ENCODE measurements around the gene OR2V1.
"Not testable (repeated sequence)": the region's sequence is repeated elsewhere in the genome, so short reads cannot be mapped to it uniquely, and the experiment has no call there.

OR2V1 gene

DNA sequence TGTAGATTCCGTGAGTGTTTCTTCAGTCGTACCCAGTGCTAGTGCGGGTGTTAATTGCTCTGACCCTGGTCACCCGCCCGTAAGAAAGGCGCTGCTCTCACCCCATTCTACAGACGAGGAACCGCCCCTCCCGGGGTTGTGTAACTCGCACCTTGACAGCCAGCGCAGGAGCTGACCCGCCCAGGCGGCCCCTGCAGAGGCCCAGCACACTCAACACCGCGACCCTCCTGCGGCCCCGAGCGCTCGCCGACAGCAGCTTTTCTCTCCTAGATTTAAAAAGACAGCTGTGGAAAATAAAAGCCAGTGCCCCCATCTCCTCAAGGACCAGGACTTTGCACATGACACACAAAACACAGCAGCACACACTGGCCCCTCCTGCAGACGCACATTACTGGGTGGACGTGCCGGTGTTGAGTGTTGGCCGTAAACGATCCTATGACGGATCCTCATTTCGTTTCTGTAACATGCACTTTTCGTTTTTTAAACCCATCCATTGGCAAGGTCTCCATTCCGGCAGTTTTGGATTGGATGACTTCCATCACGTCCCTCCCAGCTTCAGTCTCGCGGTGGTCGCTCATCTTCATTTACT is 39.4 kb upstream of the OR2V1 start:
- H3K27ac ChIP-seq, result no peak overlapping the region
- no peak overlapping the region for H3K4me3 ChIP-seq
- TF ChIP-seq, protein P1, sequence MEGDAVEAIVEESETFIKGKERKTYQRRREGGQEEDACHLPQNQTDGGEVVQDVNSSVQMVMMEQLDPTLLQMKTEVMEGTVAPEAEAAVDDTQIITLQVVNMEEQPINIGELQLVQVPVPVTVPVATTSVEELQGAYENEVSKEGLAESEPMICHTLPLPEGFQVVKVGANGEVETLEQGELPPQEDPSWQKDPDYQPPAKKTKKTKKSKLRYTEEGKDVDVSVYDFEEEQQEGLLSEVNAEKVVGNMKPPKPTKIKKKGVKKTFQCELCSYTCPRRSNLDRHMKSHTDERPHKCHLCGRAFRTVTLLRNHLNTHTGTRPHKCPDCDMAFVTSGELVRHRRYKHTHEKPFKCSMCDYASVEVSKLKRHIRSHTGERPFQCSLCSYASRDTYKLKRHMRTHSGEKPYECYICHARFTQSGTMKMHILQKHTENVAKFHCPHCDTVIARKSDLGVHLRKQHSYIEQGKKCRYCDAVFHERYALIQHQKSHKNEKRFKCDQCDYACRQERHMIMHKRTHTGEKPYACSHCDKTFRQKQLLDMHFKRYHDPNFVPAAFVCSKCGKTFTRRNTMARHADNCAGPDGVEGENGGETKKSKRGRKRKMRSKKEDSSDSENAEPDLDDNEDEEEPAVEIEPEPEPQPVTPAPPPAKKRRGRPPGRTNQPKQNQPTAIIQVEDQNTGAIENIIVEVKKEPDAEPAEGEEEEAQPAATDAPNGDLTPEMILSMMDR (IDR thresholded peaks at IDR 0.05), result no peak
- DNase-seq (ENCODE audit: low spot score), result no peak

DNA sequence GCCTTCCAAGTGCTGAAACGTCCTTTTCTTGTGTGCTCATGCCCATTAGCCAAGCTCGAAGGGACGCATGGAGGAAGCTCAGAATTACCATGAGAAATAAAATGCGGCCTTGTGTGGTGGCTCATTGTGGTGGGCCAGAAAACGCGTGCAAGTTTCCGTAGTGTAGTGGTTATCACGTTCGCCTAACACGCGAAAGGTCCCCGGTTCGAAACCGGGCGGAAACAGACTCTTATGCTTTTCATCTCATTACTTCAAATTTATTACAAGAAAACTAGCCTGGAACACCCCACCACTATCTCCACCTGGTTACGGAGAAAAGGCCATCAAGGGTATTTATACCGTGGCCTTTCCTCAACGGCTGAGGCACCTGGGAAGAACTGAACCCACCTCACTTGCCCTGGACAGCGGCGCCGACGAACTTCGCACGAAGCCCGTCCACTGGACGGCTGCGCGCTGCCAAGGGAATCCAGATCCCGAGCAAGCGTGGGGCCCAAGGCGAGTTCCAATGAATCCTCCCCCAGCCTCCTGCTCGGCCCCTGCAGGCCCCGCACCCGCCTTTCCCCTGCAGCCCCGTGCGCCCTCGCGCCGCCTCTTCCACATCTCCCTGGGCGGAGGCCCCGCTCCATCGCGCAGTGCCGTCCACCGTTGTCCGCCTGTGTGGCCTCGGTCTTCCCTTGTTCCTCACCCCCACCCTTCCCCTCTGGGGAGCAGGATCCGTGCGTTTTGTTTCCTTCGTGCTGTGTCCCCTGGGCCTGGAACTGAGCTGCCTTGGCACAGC is 38.7 kb upstream of the OR2V1 start:
- DNase-seq (ENCODE audit: low spot score); H3K27ac ChIP-seq; H3K4me3 ChIP-seq: not testable (repeated sequence)

DNA sequence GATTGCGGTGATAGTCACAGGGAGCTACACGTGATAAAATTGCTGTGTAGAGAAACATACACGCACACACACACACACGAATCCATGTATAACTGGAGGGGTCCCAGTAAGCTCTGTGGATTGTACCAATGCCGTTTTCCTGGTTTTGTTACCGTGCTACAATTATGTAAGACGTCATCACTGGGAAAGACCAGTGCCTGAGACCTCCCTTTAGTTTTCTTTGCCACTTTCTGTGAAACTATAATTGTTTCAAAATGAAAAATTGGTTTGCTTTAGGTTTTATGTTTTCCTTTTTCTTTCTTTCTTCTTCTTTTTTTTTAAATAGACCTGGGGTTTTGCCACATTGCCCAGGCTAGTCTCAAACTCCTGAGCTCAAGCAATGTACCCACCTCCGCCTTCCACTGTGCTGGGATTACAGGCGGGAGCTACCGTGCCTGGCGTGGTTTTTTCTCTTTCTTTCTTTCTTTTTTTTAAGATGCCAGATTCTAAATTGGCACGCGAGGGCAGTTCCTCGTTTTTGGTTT is 37.7 kb upstream of the OR2V1 start:
- DNase-seq (ENCODE audit: low spot score), result no peak
- H3K27ac ChIP-seq, result no peak overlapping the region
- TF ChIP-seq, protein P1 (IDR thresholded peaks at IDR 0.05), result no peak
- no peak overlapping the region for H3K4me3 ChIP-seq

DNA sequence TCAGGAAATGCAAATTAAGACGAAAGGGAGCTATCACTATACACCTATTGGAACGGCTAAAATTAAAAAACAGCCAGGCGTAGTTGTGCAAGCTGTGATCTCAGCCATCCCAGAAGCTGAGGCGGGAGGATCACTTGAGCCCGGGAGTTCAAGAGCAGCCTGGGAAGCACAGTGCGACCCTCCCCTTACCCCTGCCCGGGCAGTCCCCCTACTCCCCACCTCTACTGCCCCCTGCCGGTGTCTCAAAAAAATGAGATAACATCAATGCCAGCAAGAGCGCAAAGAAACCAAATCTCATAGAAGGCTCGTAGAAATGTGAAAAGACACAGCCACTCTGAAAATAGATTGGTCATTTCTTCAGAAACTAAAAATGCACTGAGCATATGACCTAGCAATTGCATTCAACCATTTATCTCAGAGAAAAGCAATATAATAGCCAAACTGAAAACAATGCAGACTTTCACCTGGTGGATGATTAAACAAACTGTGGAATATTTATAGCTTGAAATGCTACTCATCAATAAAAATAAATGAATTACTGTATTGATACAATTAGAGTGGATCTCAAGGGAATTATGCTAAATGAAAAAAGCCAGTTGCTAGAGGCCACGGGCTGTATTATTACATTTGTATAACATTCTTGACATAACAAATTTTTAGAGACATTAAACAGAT is 37.0 kb upstream of the OR2V1 start:
- TF ChIP-seq, protein P1 (IDR thresholded peaks at IDR 0.05), result no peak
- Histone ChIP-seq H3K27ac (no peak overlapping the region), H3K4me3 (no peak overlapping the region)
- no peak for DNase-seq (ENCODE audit: low spot score)

DNA sequence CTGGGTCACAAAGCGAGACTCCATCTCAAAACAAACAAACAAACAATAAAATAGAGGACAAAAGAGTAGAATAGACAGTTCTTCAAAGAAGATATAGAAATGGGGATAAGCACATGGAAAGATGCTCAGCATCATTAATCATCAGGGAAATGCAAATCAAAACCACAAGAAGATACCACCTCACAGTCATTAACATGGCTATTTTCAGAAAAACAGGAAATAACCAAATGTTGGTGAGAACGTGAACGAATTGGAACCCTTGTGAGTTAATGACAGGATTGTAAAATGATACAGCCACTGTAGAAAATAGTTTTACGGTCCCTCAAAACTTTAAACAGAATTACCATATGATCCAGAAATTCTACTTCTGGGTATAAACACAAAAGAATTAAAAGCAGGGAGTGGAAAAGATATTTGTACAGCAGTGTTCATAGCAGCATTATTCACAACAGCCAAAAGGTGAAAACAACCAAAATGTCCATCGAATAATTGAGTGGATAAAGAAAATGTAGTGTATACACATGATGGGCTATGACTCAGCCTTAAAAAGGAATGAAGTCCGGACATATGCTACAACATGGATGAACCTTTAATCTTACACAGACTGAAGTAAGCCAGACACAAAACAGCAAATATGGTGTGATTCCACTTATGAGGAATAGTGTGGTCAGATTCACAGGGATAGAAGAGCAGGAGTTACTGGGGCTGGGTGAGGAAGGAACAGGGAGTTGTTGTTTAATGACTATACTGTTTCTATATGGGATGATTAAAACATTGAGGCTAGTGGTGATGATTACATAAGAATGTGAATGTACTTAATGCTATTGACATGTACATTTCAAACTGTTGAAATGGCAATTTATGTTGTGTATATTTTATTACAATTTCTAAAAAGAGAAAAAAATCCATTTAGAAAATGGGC is 36.1 kb upstream of the OR2V1 start:
- Histone ChIP-seq H3K27ac (no peak overlapping the region), H3K4me3 (no peak overlapping the region)
- TF ChIP-seq, protein P1 (IDR thresholded peaks at IDR 0.05), result no peak
- no peak for DNase-seq (ENCODE audit: low spot score)

DNA sequence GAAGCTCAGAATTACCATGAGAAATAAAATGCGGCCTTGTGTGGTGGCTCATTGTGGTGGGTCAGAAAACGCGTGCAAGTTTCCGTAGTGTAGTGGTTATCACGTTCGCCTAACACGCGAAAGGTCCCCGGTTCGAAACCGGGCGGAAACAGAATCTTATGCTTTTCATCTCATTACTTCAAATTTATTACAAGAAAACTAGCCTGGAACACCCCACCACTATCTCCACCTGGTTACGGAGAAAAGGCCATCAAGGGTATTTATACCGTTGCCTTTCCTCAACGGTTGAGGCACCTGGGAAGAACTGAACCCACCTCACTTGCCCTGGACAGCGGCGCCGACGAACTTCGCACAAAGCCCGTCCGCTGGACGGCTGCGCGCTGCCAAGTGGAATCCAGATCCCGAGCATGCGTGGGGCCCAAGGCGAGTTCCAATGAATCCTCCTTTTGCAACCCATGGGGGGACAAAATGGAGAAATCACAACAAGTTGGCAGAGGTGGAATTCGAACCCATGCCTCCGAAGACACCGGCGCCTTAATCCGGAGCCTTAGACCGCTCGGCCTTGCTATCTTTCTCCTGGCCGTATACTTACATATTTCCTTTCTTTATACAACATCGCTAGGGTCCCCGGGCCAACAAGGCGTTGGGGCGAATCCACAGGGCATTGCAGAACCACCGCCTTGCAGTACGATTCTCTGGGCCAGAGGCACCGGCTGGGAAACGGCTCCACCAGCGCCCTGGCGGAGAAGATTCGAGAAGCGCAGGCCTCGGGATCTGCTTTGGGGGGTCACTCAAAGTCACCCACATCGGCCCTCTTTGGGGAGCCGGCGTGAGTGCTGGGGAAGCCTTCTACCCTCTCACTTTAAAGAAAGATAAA is 33.3 kb upstream of the OR2V1 start:
- no peak overlapping the region for H3K4me3 ChIP-seq
- TF ChIP-seq, protein P1 (IDR thresholded peaks at IDR 0.05), result no peak
- H3K27ac ChIP-seq, result no peak overlapping the region
- DNase-seq (ENCODE audit: low spot score), result no peak

All from coronary artery (tissue), 2 donors.